ENCODE results near the gene CD53.

GRCh38 chr1:110912784-110913183, 39.8 kb downstream of the CD53 start:
- no peak for TF ChIP-seq CTCF (conservative IDR thresholded peaks at IDR 0.05; ENCODE audit: low read depth, low read length)
- no peak for TF ChIP-seq POLR2A (IDR thresholded peaks at IDR 0.05; ENCODE audit: low read depth, low read length)
- TF ChIP-seq SMC3 (IDR thresholded peaks at IDR 0.05; ENCODE audit: low read depth, low read length), result no peak
- TF ChIP-seq ELK1 (IDR thresholded peaks at IDR 0.05; ENCODE audit: borderline replicate concordance, low read depth, low read length), result no peak
- no peak for TF ChIP-seq MXI1 (IDR thresholded peaks at IDR 0.05; ENCODE audit: borderline replicate concordance, low read depth, low read length)

Measured in IMR-90 (cell line).